Activated T-cell treated with anti-CD3 and anti-CD28 coated beads, Interleukin-2, amount 50 U/mL, for 1 hour (primary cell): Measurements from ENCODE around the gene AGRP.
A peak's percentile ranks its signal among the peaks of the same experiment; 100 is the strongest.
"Not testable (repeated sequence)": the region's sequence is repeated elsewhere in the genome, so short reads cannot be mapped to it uniquely, and the experiment has no call there.

Experiments used
- DNase-seq: peaks from one replicate; pipeline ENCODE4 v3.0.0-alpha.2; 2020

The AGRP gene

DNA sequence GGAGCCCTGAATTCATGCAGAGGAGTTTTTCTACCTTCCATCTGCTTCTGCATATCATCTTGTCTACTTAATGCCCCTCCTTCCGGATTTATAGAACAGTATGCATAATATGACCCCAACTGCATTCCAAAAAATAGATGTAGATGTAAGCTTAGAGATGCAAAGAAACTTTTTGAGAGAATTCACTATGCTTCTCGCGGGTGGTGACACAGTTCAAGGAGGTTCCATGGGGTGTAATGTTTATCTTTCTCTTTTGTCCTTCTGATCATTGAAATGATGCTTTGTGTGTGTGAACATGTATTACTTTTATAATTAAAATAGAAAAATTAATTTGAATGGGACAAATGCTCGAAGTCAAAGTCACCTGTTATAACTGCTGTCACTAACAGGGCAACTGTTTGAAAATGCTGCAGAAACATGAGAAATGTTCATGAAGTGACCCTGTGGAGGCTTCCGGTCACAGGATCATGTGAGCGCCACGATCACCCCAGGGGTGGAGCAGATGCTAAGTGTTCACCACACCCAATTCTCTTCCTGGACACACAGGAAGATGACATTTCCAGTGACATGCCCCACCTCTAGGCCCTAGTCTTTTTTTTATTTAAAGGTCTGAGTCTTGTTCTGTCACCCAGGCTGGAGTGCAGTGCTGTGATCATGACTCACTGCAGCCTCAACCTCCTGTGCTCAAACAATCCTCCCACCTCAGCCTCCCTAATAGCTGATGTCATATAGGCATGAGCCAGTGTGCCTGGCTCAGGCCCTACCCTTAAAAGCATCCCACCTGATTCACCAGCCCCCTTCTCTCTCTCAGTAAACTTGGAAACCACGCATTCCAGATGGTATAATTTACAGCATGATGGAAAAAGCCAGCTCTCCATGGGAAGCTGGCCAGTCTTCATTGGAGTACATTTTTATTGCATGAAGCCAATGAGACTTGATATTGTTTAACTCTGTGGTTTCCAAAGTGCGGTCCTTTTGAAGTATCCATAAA, 21.0 kb upstream of the AGRP start:
- peak; percentile 37 for DNase-seq

DNA sequence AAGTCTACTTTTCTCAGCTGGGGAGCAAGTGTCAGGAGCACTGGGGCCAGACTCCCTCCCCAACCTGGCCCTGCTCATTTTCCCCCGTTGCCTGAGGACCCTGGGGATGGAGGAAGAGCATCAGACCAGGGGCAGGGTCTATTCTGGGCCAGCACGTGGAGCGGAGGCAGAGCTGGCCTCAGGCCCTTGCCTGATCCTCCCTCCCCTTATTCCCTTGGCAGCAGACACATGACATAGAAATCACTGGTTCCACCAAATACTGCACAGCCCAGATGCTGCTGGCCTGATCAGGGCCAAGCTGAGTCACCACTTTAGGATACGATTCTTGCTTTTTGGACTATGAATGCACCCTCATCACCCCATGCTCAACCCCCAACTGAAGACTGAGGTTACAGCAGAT, 15.8 kb upstream of the AGRP start:
- DNase-seq = no peak

DNA sequence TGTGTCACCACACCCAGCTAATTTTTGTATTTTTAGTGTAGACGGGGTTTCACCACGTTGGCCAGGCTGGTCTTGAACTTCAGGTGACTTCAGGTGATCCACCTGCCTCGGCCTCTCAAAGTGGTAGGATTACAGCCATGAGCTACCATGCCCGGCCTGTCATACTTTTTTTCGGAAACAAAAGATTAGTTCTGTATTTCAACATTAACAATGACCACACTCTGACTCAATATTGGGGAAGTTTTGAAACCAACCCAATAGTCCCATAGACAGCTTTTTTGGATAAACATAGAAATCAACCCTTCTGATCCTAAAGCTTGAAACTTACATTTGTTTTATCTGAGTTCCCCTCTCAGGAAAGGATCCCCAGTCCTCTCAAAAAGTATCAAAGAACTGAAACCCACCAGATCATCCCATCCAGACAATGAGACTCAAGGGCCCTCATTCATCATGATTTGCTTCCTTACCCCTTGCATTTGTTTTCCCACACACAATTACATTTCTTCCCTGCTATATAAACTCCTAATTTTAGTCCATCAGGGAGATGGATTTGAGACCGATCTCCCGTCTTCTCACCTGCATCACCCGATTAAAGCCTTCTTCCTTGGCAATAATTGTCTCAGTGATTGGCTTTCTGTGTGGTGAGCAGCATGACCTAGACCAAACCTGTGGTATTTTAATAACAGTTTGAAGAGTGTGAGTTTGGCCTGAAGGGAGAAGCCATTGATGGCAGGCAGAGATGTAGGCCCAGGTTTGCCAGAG, 7.2 kb upstream of the AGRP start:
- DNase-seq = no peak

- DNase-seq = no peak
Measured at GRCh38 chr16:67489401-67490083, 6.2 kb upstream of the AGRP start.

DNA sequence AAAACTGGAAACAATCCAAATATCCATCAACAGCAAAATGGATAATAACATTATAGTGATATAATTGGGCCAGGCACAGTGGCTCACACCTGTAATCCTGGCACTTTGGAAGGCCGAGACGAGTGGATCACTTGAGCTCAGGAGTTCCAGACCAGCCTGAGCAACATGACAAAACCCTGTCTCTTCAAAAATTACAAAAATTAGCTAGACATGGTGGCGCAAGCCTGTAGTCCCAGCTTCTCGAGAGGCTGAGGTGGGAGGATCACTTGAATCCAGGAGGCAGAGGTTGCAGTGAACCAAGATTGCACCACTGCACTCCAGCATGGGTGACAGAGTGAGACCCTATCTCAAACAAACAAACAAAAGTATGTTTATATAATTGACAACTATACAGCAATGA, 4.2 kb upstream of the AGRP start:
- not testable (repeated sequence) for DNase-seq

GRCh38 chr16:67486805-67487204, 3.5 kb upstream of the AGRP start:
- DNase-seq = no peak

- DNase-seq = no peak
Measured at GRCh38 chr16:67483731-67484525, 581 bp upstream of the AGRP start.

- no peak for DNase-seq
Measured at GRCh38 chr16:67482233-67482924, 968 bp downstream of the AGRP start.

DNA sequence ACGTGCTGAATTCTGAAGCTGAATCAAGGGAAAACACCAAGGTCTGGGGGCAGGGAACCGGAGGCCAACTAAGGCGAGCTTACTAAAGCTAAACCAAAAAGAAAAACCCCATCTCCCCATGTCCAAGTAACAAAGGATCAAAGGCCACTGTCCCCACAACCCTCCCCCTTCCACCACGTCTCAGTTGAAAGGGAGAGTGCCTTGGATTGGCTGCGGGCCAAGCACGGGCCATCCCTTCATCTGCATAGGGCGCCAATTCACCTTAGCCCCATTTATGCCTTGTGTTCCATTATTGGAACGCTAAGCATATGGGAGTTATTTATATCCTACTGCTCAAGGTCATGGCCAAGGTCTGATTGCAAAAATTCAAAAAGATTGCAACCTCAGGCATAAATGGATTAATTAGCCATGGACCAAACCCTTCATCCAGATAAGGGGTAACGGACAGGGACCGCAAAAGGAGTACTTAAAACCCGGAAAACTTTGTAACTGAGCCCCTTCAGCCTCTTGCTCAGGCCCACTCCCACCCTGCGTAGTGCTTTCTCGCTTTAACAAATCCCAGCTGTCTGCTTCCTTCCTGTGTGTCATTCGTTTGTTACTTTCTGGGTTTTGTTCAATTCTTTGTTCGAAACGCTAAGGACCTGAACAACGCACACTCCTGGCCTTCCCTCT, 1.6 kb downstream of the AGRP start:
- peak; percentile 29 for DNase-seq

DNA sequence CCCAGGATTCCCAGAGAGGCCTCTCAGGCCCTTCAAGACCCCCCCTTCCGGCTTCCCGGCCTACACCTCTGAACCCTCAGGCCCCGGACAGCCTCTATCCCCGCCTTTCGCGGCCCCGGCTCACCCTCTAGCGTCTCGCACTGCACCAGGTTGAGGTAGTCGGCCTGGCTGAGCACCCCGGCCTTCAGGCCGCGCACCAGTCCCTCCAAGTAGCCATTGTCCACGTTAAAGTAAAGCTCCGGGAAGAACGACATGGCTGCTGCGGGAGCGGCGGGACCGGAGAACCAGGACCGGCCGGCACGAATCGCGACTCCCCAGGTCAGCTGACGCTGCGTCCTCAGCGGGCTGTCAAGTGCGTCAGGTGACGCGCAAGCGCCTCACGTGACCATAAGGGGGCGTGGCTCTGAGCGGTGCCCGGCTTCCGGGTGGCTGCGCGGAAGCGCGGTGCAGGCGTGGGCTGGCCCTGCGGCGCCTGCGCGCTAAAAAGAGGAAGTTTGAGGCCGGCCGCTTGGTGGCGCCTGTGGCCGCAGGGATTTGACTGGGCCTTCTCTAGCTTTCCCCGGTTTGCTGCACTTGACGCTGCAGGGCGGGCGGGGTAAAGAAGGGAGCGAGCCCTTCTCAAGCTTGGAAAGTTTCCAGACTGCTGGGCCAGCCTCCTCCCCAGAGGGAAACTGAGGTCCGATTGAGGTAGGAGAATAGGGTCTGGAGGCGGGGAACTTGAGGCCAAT, 2.4 kb downstream of the AGRP start, which contains the start of gene ATP6V0D1:
TSS of gene ATP6V0D1 (minus strand) at position 325 of the 728 bp plus-strand sequence. CDS start at position 254, 71 bp downstream.
- peak; percentile 99 for DNase-seq

DNA sequence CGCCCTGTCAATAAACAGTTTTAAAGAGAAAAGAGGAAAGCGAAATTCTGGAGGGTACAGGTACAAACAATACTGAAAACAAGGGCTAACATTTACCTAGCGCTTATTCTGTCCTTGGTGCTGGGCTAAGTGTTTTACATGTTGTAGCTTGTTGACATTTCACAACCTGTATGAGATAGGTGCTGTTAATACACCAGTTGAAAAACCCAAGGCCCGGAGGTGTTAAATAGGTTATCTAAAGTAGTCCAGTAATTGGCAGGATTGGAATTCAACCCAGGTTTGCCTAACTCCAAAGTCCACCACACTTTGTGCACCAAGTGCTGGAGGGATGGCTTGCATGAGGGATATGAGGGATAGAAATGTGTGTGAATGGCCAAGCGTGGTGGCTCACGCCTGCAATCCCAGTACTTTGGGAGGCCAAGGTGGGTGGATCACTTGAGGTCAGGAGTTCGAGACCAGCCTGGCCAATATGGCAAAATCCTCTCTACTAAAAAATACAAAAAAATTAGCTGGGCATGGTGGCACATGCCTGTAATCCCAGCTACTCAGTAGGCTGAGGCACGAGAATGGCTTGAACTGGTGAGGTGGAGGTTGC, 5.3 kb downstream of the AGRP start:
- DNase-seq = no peak

DNA sequence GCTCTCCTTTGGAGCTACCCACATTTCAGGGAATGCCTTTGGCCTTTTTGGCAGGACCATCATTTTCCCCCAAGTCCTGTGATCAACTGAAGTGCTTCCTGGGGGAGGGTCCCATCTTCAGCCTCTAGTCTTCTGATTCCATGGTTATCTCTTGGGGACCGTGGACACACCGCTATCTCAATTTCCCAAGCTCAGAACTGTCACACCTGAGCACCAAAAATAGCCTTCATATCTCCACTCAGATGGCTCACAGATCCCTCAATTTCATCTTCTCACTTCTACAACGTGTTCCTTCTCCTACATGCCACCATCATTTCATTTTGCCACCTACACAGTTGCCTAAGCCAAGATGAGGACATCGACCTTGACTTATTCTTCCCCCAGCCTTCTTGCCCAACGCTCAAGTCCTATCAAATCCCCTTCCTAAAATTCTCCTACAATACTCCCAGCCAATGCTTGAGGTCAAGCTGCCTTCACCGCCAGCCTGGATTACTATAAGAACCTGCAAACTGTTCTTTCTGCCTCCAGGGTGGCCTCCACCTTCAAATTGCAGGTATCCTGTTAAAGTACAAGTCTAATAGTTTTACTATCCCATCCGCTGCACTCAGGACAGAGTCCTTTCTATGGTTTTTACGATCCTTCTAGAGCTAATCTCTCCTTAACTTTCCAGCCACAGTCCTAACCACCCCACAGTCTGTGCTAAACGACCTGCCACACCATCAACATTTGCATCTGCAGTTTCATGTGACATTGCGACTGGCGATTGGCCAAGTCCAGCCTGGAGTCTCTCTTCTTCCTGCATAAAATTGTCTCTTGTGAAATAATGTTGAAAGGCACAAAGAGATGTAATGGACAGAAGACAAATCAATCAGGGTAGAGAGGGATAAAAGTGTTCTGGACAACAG, 8.5 kb downstream of the AGRP start:
- no peak for DNase-seq

DNA sequence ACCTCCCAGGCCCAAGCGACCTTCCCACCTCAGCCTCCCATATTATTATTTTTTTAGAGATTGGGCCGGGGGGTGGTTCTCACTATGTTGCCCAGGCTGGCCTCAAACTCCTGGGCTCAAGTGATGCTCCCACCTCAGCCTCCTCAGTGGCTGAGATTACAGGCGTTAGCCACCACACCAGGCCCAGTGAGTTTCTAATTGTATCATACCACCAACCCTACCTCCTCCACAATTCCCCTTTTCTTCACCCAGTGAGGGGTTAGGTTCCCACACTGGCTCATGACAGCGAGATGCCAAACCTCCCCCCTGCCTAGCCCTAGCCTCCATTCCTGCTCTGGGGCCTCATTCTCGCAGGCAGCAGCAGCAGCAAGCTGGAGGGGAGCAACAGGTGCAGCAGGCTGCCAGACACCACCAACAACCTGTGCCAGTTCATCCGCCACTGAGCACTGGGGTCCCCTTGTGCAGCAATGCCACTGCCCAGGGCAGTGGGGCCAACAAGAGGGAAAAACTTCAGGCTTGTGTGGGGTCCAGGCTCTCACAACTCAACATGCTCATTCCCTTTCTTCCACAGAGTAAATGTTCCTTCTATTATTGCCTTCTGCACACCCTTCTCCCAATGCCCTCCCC, 11.5 kb downstream of the AGRP start:
- DNase-seq = no peak

GRCh38 chr16:67470359-67470758, 13.0 kb downstream of the AGRP start:
- DNase-seq = no peak

- DNase-seq = no peak
Measured at GRCh38 chr16:67468731-67469130, 14.6 kb downstream of the AGRP start.

DNA sequence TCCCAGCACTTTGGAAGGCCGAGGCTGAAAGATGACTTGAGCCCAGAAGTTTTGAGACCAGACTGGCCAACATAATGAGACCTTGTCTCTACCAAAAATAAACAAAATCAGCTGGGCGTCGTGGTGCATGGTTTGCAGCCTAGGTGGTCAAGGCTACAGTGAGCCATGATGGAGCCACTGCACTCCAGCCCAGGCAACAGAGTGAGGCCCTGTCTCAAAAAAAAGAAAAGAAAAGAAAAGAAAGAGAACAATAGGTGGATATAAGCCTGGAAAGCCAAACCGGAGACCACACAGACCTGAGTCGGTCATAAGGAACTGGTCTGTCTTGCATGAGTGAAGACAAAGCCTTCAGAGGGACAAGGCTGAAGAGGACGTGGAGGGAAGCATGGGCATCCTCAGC, 16.8 kb downstream of the AGRP start:
- no peak for DNase-seq

- no peak for DNase-seq
Measured at GRCh38 chr16:67464565-67464964, 18.8 kb downstream of the AGRP start.

GRCh38 chr16:67463691-67464090, 19.7 kb downstream of the AGRP start:
- DNase-seq = no peak
